Thyroid gland (tissue), 4 donors: ENCODE results near the gene OOSP4A. TPM values are rescaled to one million over a fixed set of nuclear protein-coding genes. Genes with fewer than 3 reads are reported as not detected.

Experiments used
- DNase-seq, 2 donors: peaks; one replicate each; pipeline ENCODE4 v3.0.0-alpha.2; 2019
- H3K27ac ChIP-seq, 3 donors: fragments of 200-600 bp; sonication (generic); 1 replicate in 2 of 3; 2 replicates in 1 of 3; pipeline ENCODE4 v1.5.1; 2016 to 2019; ENCODE audit warnings: mild to moderate bottlenecking in 1 of 3, moderate library complexity in 1 of 3
- H3K27me3 ChIP-seq: fragments of 200-600 bp; sonication (generic); one replicate; pipeline ENCODE4 v1.5.1; 2019
- H3K36me3 ChIP-seq, 2 donors: fragments of 200-600 bp; sonication (generic); one replicate each; pipeline ENCODE4 v1.5.1; 2016 to 2019
- H3K4me1 ChIP-seq, 2 donors: fragments of 200-600 bp; sonication (generic); one replicate each; pipeline ENCODE4 v1.5.1; 2017 to 2019
- H3K4me3 ChIP-seq, 3 donors: fragments of 200-600 bp; sonication (generic); replicated peaks in 1 of 3; 1 replicate in 2 of 3; 2 replicates in 1 of 3; pipeline ENCODE4 v1.5.1; 2016; ENCODE audit warnings: mild to moderate bottlenecking in 1 of 3
- H3K9me3 ChIP-seq: fragments of 200-600 bp; sonication (generic); one replicate; pipeline ENCODE4 v1.5.1; 2017
- CTCF ChIP-seq, 6 experiments: fragments of 200-600 bp in 3 of 6; fragments of 450-650 bp in 3 of 6; sonication (generic) in 3 of 6; IDR thresholded peaks; one replicate each; pipeline ENCODE4 v1.5.1; 2016 to 2019; ENCODE audit warnings: antibody characterized with exemption in 6 of 6, mild to moderate bottlenecking in 2 of 6, inconsistent platforms in 1 of 6, moderate library complexity in 1 of 6
- POLR2A ChIP-seq, 2 donors: fragments of 450-650 bp; IDR thresholded peaks; one replicate each; pipeline ENCODE4 v1.6.1; 2017; ENCODE audit warnings: antibody characterized with exemption in 2 of 2, mild to moderate bottlenecking in 2 of 2, moderate library complexity in 1 of 2
- WGBS, 2 donors: methylation state at CpG; one replicate each; pipeline ENCODE4 v1.1.5; 2017; 5-methylcytosine and 5-hydroxymethylcytosine counted together
- intact Hi-C: fragments of 100-400 bp; cut with DNase I; formaldehyde crosslinking; loops from one replicate; pipeline ENCODE4 v1.15.1; 2023
- total RNA-seq, 4 donors: library from RNA; depleted of rRNA; stranded (reverse); fragments of >200 nt; gene quantifications; one replicate each; pipeline ENCODE4 v1.2.3, GENCODE V29; 2016

OOSP4A gene
- total RNA-seq, 4 donors from 2014 or later = not detected

- no peak for DNase-seq
- no peaks in the 10 kb centered on the region for H3K27me3 ChIP-seq
- no peaks in the 10 kb centered on the region for H3K4me1 ChIP-seq
- H3K4me3 ChIP-seq = no peak overlapping the region
- H3K36me3 ChIP-seq = no peaks in the 10 kb centered on the region
- intact Hi-C loops = no loop called here
- no peak overlapping the region for H3K27ac ChIP-seq
- TF ChIP-seq CTCF (IDR thresholded peaks at IDR 0.05) (no peak), POLR2A (IDR thresholded peaks at IDR 0.05) (no peak)
- H3K9me3 ChIP-seq = no peaks in the 10 kb centered on the region
- 81 to 83% methylated on average over 9 of the region's 9 CpGs for WGBS, 2 donors
Measured at GRCh38 chr11:59960502-59961381, 3.1 kb upstream of the OOSP4A start.

GRCh38 chr11:59962107-59962482 is 1.7 kb upstream of the OOSP4A start:
- no peak for DNase-seq
- intact Hi-C loops = no loop called here
- Histone ChIP-seq H3K4me1 (no peaks in the 10 kb centered on the region), H3K27me3 (no peaks in the 10 kb centered on the region), H3K9me3 (no peaks in the 10 kb centered on the region), H3K36me3 (no peaks in the 10 kb centered on the region), H3K27ac (no peak overlapping the region), H3K4me3 (no peak overlapping the region)
- TF ChIP-seq POLR2A (IDR thresholded peaks at IDR 0.05) (no peak), CTCF (IDR thresholded peaks at IDR 0.05) (no peak)
- WGBS, 2 donors = 87 to 88% methylated on average over 2 of the region's 2 CpGs

- Histone ChIP-seq H3K27ac (no peak overlapping the region), H3K9me3 (no peaks in the 10 kb centered on the region), H3K4me3 (no peak overlapping the region), H3K4me1 (no peaks in the 10 kb centered on the region), H3K27me3 (no peaks in the 10 kb centered on the region), H3K36me3 (no peaks in the 10 kb centered on the region)
- no peak for TF ChIP-seq POLR2A (IDR thresholded peaks at IDR 0.05)
- TF ChIP-seq CTCF (IDR thresholded peaks at IDR 0.05) = no peak
- WGBS, 2 donors = 68 to 72% methylated on average over 7 of the region's 7 CpGs
- intact Hi-C loops = no loop called here
- DNase-seq = no peak
Measured at GRCh38 chr11:59965424-59965823, 1.6 kb downstream of the OOSP4A start.

- WGBS, 2 donors = 91 to 94% methylated on average over 3 of the region's 3 CpGs
- H3K4me3 ChIP-seq = no peak overlapping the region
- H3K27me3 ChIP-seq = no peaks in the 10 kb centered on the region
- intact Hi-C loops = no loop called here
- H3K36me3 ChIP-seq = no peaks in the 10 kb centered on the region
- no peak for DNase-seq
- no peaks in the 10 kb centered on the region for H3K4me1 ChIP-seq
- no peak overlapping the region for H3K27ac ChIP-seq
- H3K9me3 ChIP-seq = no peaks in the 10 kb centered on the region
- TF ChIP-seq POLR2A (IDR thresholded peaks at IDR 0.05) (no peak), CTCF (IDR thresholded peaks at IDR 0.05) (no peak)
Measured at GRCh38 chr11:59966201-59966600, 2.4 kb downstream of the OOSP4A start.

GRCh38 chr11:59967677-59968394 is 4.0 kb downstream of the OOSP4A start:
- Histone ChIP-seq H3K4me1 (no peaks in the 10 kb centered on the region), H3K27me3 (no peaks in the 10 kb centered on the region), H3K36me3 (no peaks in the 10 kb centered on the region), H3K9me3 (no peaks in the 10 kb centered on the region), H3K4me3 (no peak overlapping the region), H3K27ac (no peak overlapping the region)
- no peak for TF ChIP-seq POLR2A (IDR thresholded peaks at IDR 0.05)
- intact Hi-C loops = no loop called here
- 90 to 94% methylated on average over 3 of the region's 3 CpGs for WGBS, 2 donors
- DNase-seq = no peak
